BLaER1 treated with 17β-estradiol and CSF1 and Interleukin-3, amounts not matched to agents 10 nM and 100 nM (cell line): Measurements from ENCODE around the gene ATXN7.

ENCODE experiments used
- H3K27ac ChIP-seq, 11 experiments: shearing (Covaris generic); formaldehyde crosslinking; 2 replicates each; pipeline ENCODE4 v1.8.1; 2022
- H3K27me3 ChIP-seq, 11 experiments: shearing (Covaris generic); formaldehyde crosslinking; 2 replicates each; pipeline ENCODE4 v1.8.1; 2022
- H3K36me3 ChIP-seq, 11 experiments: shearing (Covaris generic); formaldehyde crosslinking; 2 replicates each; pipeline ENCODE4 v1.8.1; 2022
- H3K4me1 ChIP-seq, 10 experiments: shearing (Covaris generic); formaldehyde crosslinking; 2 replicates each; pipeline ENCODE4 v1.8.1; 2022
- H3K4me2 ChIP-seq, 11 experiments: shearing (Covaris generic); formaldehyde crosslinking; 2 replicates each; pipeline ENCODE4 v1.8.1; 2022
- H3K4me3 ChIP-seq, 10 experiments: shearing (Covaris generic); formaldehyde crosslinking; 2 replicates each; pipeline ENCODE4 v1.8.1; 2022
- H3K9ac ChIP-seq, 11 experiments: shearing (Covaris generic); formaldehyde crosslinking; 2 replicates each; pipeline ENCODE4 v1.8.1; 2022
- H3K9me3 ChIP-seq, 11 experiments: shearing (Covaris generic); formaldehyde crosslinking; replicated peaks in 1 of 11; 2 replicates each; pipeline ENCODE4 v1.8.1; 2022
- H4K20me1 ChIP-seq, 11 experiments: shearing (Covaris generic); formaldehyde crosslinking; 2 replicates each; pipeline ENCODE4 v1.8.1; 2022
- Cebpa-rat ChIP-seq, 11 experiments: shearing (Covaris generic); IDR thresholded peaks; 2 replicates each; pipeline ENCODE4 v1.8.1; 2022

ATXN7 gene

DNA sequence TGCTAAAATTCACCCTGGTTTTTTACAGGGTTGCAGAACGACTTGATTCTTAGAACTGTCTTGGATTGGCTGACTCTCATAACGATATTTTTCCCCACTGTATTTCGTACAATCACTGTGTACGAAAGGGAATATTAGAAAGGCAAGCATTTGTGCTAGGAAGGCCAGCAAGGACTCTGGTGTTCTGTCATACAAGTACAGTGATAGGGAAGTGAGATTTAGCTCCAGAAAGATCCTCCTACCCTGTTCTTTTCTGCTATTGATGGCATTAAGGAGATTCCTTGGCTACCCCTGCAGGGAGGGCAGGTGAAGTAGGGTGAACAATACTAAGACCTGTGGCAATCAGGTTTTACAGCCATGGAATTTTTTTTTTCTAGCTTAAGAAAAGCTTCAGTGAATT, 102.3 kb downstream of the ATXN7 start:
- H3K27ac ChIP-seq: peak overlapping the region in 7 of 11 experiments; percentile 6 to 82 (median 76); a peak in 10 of 22 replicates
- H3K36me3 ChIP-seq: peaks cover 4 to 28% (median 16%) of the 10 kb centered on the region in 11 experiments; a peak in 16 of 22 replicates
- no peaks in the 10 kb centered on the region for H3K27me3 ChIP-seq
- peaks cover 0 to 87% (median 36%) of the 10 kb centered on the region in 11 experiments; a peak in 16 of 22 replicates for H4K20me1 ChIP-seq
- no peak for TF ChIP-seq Cebpa-rat (IDR thresholded peaks at IDR 0.05)
- H3K9me3 ChIP-seq: no peaks in the 10 kb centered on the region
- peak overlapping the region; percentile 82 to 97 (median 92); a peak in 21 of 22 replicates for H3K4me2 ChIP-seq
- peaks cover 61 to 75% (median 69%) of the 10 kb centered on the region in 10 experiments for H3K4me1 ChIP-seq
- H3K9ac ChIP-seq: no peak overlapping the region
- H3K4me3 ChIP-seq: no peak overlapping the region

DNA sequence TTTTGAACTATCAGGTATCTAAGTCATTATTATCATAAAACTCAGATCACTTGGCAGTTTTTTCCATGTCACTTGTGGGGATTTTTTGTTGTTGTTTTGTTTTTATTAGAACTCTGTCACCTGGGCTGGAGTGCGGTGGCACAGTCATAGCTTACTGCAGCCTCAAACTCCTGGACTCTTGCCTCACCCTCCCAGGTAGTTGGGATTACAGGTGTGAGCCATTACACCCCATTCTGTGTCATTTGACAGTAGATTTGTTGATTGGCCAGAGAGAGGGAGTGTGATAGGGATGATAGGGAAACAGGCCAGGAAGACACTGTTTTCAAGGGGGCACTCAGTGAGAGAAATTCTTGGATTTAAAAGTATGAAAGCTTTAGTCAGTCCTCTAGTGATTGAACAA, 103.2 kb downstream of the ATXN7 start:
- peak overlapping the region; percentile 82 to 97 (median 92) for H3K4me2 ChIP-seq
- peaks cover 6 to 33% (median 18%) of the 10 kb centered on the region in 11 experiments; a peak in 16 of 22 replicates for H3K36me3 ChIP-seq
- peak overlapping the region in 9 of 11 experiments; percentile 1 to 75 (median 40); a peak in 9 of 22 replicates for H3K9ac ChIP-seq
- peak overlapping the region in 10 of 11 experiments; percentile 11 to 82 (median 76); a peak in 19 of 22 replicates for H3K27ac ChIP-seq
- H3K4me1 ChIP-seq: peaks cover 61 to 77% (median 72%) of the 10 kb centered on the region in 10 experiments
- H4K20me1 ChIP-seq: peaks cover 0 to 86% (median 36%) of the 10 kb centered on the region in 11 experiments; a peak in 15 of 22 replicates
- no peaks in the 10 kb centered on the region for H3K9me3 ChIP-seq
- H3K27me3 ChIP-seq: no peaks in the 10 kb centered on the region
- H3K4me3 ChIP-seq: peak overlapping the region in 3 of 10 experiments; percentile 34 to 63 (median 44); a peak in 3 of 20 replicates
- no peak for TF ChIP-seq Cebpa-rat (IDR thresholded peaks at IDR 0.05)

DNA sequence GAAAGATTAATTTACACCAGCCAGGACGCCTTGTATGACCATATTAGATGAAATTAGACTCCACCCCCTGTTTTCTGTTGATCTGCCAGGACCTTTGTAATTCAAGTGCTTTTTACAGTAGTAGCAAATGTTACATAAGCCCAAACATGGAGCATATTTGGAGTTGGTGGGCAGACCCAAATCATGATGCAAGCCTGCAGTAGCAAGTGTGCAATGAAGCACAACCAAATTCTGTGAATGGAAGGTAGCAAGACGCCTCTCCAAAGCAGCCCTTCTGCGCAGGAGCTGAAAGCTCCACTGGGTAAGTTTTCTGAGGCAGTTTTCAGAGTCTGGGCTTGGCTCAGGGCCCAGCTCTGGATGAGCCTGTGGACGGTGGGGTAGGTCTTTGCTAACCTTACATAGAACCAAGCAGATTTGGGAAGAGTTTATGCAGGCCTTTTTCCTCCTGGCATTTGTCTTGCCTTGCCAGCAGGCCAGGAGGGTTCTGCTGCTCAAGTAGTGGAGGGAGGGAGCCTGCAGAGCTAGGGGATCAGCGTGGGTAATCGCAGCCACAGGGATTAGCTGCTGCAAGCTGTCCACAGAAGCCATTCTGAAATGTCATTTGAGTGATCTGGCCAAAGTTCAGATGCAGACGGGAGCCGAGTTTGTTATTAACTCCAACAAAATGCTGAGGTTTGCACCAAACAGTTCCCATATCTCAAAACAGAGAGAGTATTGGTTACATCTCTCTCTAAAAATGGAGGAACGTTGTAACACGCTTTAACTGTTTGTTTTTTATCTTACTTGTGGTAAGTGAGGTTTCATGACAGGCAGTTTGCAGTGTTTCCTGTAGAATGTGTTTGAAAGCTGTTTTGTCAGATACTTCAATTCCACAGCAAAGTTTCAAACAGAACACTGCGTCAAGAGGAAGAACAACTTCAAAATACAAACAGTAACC, 104.3 kb downstream of the ATXN7 start:
- peaks cover 61 to 77% (median 72%) of the 10 kb centered on the region in 10 experiments for H3K4me1 ChIP-seq

DNA sequence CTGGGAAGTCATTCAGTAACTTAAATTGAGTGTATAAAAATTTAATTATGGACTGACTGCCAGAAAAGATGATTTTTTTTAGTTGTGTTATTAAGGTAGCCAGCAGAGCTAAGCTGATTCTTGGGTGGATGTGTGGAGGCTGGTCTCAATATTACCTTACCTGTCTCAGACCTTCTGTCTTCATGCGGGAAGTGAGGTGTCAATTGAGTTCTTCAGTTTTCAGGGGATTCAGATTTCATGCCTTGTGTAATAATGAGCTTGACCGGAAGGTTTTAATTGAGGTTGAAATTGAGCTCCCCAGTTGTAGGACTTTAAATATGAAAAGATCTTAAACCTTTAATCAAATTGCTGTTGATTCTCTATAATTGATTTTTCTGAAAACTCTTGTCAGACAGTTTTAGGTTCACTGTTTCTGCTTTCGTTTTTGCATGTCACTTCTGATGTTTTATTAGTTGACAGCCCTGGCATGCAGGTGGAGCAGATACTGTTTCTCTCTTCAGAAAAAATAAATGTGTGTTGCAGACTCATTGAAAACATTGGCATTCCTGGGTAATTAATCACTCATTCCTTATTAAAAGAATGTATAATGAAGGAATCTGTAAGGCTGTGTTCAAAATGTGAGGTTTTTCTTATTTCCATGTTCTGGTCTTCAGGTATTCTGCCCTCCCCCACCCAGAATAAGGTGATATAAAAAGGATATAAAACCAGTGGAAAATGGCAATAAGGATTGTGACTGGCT, 105.1 kb downstream of the ATXN7 start:
- no peak for TF ChIP-seq Cebpa-rat (IDR thresholded peaks at IDR 0.05)
- peak overlapping the region; percentile 63 to 76 (median 70); a peak in 21 of 22 replicates for H3K9ac ChIP-seq
- H4K20me1 ChIP-seq: peaks cover 0 to 92% (median 33%) of the 10 kb centered on the region in 11 experiments; a peak in 14 of 22 replicates
- H3K9me3 ChIP-seq: no peaks in the 10 kb centered on the region
- H3K4me3 ChIP-seq: peak overlapping the region; percentile 34 to 63 (median 46); a peak in 19 of 20 replicates
- peak overlapping the region; percentile 58 to 82 (median 76) for H3K27ac ChIP-seq
- H3K27me3 ChIP-seq: no peaks in the 10 kb centered on the region
- H3K4me2 ChIP-seq: peak overlapping the region; percentile 82 to 97 (median 92)
- H3K4me1 ChIP-seq: peaks cover 61 to 80% (median 72%) of the 10 kb centered on the region in 10 experiments
- H3K36me3 ChIP-seq: peaks cover 17 to 36% (median 28%) of the 10 kb centered on the region in 11 experiments

More for the DNA sequence above, 104.3 kb downstream of the ATXN7 start:
- Histone ChIP-seq H3K9ac (peak overlapping the region; percentile 63 to 76 (median 70)), H3K4me2 (peak overlapping the region; percentile 82 to 97 (median 92)), H3K27ac (peak overlapping the region; percentile 58 to 82 (median 76)), H3K36me3 (peaks cover 12 to 36% (median 21%) of the 10 kb centered on the region in 11 experiments; a peak in 21 of 22 replicates), H3K9me3 (no peaks in the 10 kb centered on the region), H4K20me1 (peaks cover 0 to 86% (median 33%) of the 10 kb centered on the region in 11 experiments; a peak in 14 of 22 replicates), H3K4me3 (peak overlapping the region; percentile 34 to 63 (median 46)), H3K27me3 (no peaks in the 10 kb centered on the region)
- peak in 6 of 11 experiments; percentile 20 to 85 (median 43); a peak in 7 of 22 replicates for TF ChIP-seq Cebpa-rat (IDR thresholded peaks at IDR 0.05)

- H3K4me1 ChIP-seq: peaks cover 57 to 85% (median 65%) of the 10 kb centered on the region in 10 experiments
- H3K27ac ChIP-seq: peak overlapping the region in 2 of 11 experiments; percentile 81 to 82; a peak in 1 of 22 replicates
- no peaks in the 10 kb centered on the region for H3K9me3 ChIP-seq
- H4K20me1 ChIP-seq: peaks cover 0 to 94% (median 30%) of the 10 kb centered on the region in 11 experiments; a peak in 14 of 22 replicates
- TF ChIP-seq Cebpa-rat (IDR thresholded peaks at IDR 0.05): no peak
- H3K27me3 ChIP-seq: no peaks in the 10 kb centered on the region
- peaks cover 17 to 43% (median 34%) of the 10 kb centered on the region in 11 experiments for H3K36me3 ChIP-seq
- H3K4me2 ChIP-seq: peak overlapping the region; percentile 82 to 97 (median 92); a peak in 20 of 22 replicates
- no peak overlapping the region for H3K9ac ChIP-seq
- H3K4me3 ChIP-seq: no peak overlapping the region
Observed at GRCh38 chr3:63969876-63970275, 106.2 kb downstream of the ATXN7 start.

- Histone ChIP-seq H3K4me2 (peak overlapping the region in 3 of 11 experiments; percentile 35 to 97 (median 93); a peak in 7 of 22 replicates), H3K4me3 (no peak overlapping the region), H4K20me1 (peaks cover 0 to 93% (median 29%) of the 10 kb centered on the region in 11 experiments; a peak in 14 of 22 replicates), H3K9me3 (no peaks in the 10 kb centered on the region), H3K4me1 (peaks cover 48 to 85% (median 62%) of the 10 kb centered on the region in 10 experiments), H3K27me3 (no peaks in the 10 kb centered on the region), H3K36me3 (peaks cover 17 to 48% (median 36%) of the 10 kb centered on the region in 11 experiments), H3K27ac (no peak overlapping the region), H3K9ac (no peak overlapping the region)
- no peak for TF ChIP-seq Cebpa-rat (IDR thresholded peaks at IDR 0.05)
Observed at GRCh38 chr3:63970631-63971475, 107.2 kb downstream of the ATXN7 start.

DNA sequence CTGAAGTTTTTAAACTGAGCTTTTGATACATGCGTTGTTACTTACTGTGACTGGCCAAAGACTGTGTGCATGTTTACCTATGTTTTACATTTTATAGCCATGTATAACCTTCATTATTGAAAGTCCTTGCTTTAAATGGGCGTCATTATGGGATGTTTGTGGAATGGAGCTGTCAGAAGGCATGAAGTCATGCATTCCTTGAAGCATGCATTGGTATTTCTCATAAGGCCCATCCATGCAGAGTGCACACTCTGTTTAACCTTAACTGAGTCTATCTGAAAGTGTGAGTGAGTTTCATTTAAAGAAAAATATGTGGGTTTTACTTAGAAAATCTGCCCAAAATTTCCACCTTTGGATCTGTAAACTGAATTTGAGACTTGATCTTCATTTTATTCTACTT, 108.5 kb downstream of the ATXN7 start:
- no peak overlapping the region for H3K27ac ChIP-seq
- H3K27me3 ChIP-seq: no peaks in the 10 kb centered on the region
- peak overlapping the region in 1 of 11 experiments; percentile 14; a peak in 1 of 22 replicates for H3K4me2 ChIP-seq
- peaks cover 38 to 85% (median 62%) of the 10 kb centered on the region in 10 experiments for H3K4me1 ChIP-seq
- H3K9me3 ChIP-seq: no peaks in the 10 kb centered on the region
- peaks cover 0 to 92% (median 17%) of the 10 kb centered on the region in 11 experiments; a peak in 14 of 22 replicates for H4K20me1 ChIP-seq
- H3K36me3 ChIP-seq: peaks cover 17 to 52% (median 36%) of the 10 kb centered on the region in 11 experiments
- no peak overlapping the region for H3K9ac ChIP-seq
- no peak overlapping the region for H3K4me3 ChIP-seq
- no peak for TF ChIP-seq Cebpa-rat (IDR thresholded peaks at IDR 0.05)
